Measurements from ENCODE around the gene KIAA0319L.

DNA sequence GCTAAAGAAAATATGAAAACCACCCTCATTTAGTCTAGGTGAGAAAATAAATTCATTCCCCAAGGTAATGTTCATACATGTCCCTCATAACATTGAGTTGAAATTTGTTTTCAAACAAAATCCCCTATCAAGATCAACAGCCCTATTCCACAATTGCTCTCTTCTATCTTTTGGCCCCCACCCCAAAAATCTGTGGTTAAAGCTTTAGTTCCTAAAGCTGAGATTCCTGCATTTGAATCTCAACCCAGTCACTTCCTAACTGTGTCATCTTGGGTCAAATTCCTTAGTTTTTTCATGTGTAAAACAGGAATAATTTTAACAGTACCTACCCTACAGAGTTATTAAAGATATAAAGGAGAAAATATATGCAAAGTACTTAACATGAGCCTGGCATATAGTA, 22.0 kb downstream of the KIAA0319L start:
- TF ChIP-seq POLR2A (IDR thresholded peaks at IDR 0.05) (no peak), POLR2AphosphoS5 (IDR thresholded peaks at IDR 0.05) (no peak), EP300 (IDR thresholded peaks at IDR 0.05) (no peak)
- TF ChIP-seq, protein P1, sequence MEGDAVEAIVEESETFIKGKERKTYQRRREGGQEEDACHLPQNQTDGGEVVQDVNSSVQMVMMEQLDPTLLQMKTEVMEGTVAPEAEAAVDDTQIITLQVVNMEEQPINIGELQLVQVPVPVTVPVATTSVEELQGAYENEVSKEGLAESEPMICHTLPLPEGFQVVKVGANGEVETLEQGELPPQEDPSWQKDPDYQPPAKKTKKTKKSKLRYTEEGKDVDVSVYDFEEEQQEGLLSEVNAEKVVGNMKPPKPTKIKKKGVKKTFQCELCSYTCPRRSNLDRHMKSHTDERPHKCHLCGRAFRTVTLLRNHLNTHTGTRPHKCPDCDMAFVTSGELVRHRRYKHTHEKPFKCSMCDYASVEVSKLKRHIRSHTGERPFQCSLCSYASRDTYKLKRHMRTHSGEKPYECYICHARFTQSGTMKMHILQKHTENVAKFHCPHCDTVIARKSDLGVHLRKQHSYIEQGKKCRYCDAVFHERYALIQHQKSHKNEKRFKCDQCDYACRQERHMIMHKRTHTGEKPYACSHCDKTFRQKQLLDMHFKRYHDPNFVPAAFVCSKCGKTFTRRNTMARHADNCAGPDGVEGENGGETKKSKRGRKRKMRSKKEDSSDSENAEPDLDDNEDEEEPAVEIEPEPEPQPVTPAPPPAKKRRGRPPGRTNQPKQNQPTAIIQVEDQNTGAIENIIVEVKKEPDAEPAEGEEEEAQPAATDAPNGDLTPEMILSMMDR (IDR thresholded peaks at IDR 0.05), result no peak

Data from sigmoid colon (tissue), 4 donors.